Body of pancreas (tissue), 4 donors: ENCODE data around the gene RARB. TPM values are rescaled to one million over a fixed set of nuclear protein-coding genes. Genes with fewer than 3 reads are reported as not detected.

Source experiments
- ATAC-seq: fragments of 150-250 bp; one replicate; pipeline ENCODE4 v1.9.1; 2016
- DNase-seq, 4 donors: peaks; one replicate each; pipeline ENCODE4 v3.0.0-alpha.2; 2019
- H3K27ac ChIP-seq, 4 donors: fragments of 200-600 bp; sonication (generic); 1 replicate in 3 of 4; 2 replicates in 1 of 4; pipeline versions ENCODE4 v1.5.1 to v1.6.1; 2016 to 2019; ENCODE audit warnings: mild to moderate bottlenecking in 1 of 4, mixed read lengths in 1 of 4, moderate library complexity in 1 of 4
- H3K27me3 ChIP-seq, 2 donors: fragments of 200-600 bp; sonication (generic); one replicate each; pipeline ENCODE4 v1.6.0; 2016; ENCODE audit warnings: mild to moderate bottlenecking in 1 of 2
- H3K36me3 ChIP-seq, 2 donors: fragments of 200-600 bp; sonication (generic); replicated peaks in 1 of 2; 2 replicates each; pipeline ENCODE4 v1.5.1; 2016; ENCODE audit warnings: low read depth in 2 of 2; ENCODE audit not compliant: insufficient read depth in 1 of 2
- H3K4me1 ChIP-seq: fragments of 200-600 bp; sonication (generic); one replicate; pipeline ENCODE4 v1.6.0; 2016
- H3K4me3 ChIP-seq, 2 donors: fragments of 200-600 bp; sonication (generic); 1 replicate in 1 of 2; 2 replicates in 1 of 2; pipeline ENCODE4 v1.5.1; 2016 to 2019
- H3K9me3 ChIP-seq, 3 donors: fragments of 200-600 bp; sonication (generic); 1 replicate in 2 of 3; 2 replicates in 1 of 3; pipeline ENCODE4 v1.5.1; 2016
- POLR2A ChIP-seq, 3 donors: fragments of 450-650 bp; IDR thresholded peaks; one replicate each; pipeline ENCODE4 v1.6.1; 2016; ENCODE audit warnings: antibody characterized with exemption in 3 of 3, mild to moderate bottlenecking in 2 of 3
- WGBS, 2 donors: methylation state at CpG; one replicate each; pipeline ENCODE4 v1.1.5; 2017; 5-methylcytosine and 5-hydroxymethylcytosine counted together
- intact Hi-C: fragments of 100-400 bp; cut with DNase I; formaldehyde crosslinking; loops from one replicate; pipeline ENCODE4 v1.15.1; 2023
- total RNA-seq, 2 donors: library from RNA; depleted of rRNA; stranded (reverse); fragments of >200 nt; gene quantifications; one replicate each; pipeline ENCODE4 v1.1.0, GENCODE V29; 2016
- TF ChIP-seq, protein P1 (sequence below), 7 experiments: fragments of 450-650 bp in 4 of 7; fragments of 200-600 bp in 3 of 7; sonication (generic) in 3 of 7; IDR thresholded peaks; one replicate each; pipeline ENCODE4 v1.5.1; 2016 to 2019; ENCODE audit warnings: antibody characterized with exemption in 7 of 7

Gene RARB
- total RNA-seq, 2 donors from 2014 or later = 1.8 to 3.0 TPM

- peaks cover 23% of the 10 kb centered on the region for H3K4me1 ChIP-seq
- H3K27me3 ChIP-seq = no peaks in the 10 kb centered on the region
- H3K36me3 ChIP-seq = peaks cover 0 to 6% of the 10 kb centered on the region in 2 donors
- H3K27ac ChIP-seq = no peak overlapping the region
- TF ChIP-seq, protein P1, sequence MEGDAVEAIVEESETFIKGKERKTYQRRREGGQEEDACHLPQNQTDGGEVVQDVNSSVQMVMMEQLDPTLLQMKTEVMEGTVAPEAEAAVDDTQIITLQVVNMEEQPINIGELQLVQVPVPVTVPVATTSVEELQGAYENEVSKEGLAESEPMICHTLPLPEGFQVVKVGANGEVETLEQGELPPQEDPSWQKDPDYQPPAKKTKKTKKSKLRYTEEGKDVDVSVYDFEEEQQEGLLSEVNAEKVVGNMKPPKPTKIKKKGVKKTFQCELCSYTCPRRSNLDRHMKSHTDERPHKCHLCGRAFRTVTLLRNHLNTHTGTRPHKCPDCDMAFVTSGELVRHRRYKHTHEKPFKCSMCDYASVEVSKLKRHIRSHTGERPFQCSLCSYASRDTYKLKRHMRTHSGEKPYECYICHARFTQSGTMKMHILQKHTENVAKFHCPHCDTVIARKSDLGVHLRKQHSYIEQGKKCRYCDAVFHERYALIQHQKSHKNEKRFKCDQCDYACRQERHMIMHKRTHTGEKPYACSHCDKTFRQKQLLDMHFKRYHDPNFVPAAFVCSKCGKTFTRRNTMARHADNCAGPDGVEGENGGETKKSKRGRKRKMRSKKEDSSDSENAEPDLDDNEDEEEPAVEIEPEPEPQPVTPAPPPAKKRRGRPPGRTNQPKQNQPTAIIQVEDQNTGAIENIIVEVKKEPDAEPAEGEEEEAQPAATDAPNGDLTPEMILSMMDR (IDR thresholded peaks at IDR 0.05) = no peak
- TF ChIP-seq POLR2A (IDR thresholded peaks at IDR 0.05) = no peak
- no peaks in the 10 kb centered on the region for H3K9me3 ChIP-seq
- WGBS, 2 donors = 80 to 88% methylated on average over 1 of the region's 1 CpG
- DNase-seq (no peak), ATAC-seq (no peak)
- no peak overlapping the region for H3K4me3 ChIP-seq
- intact Hi-C loops = loop anchor here (10.0 kb wide), 1 partner anchor 633 kb away; no protein-coding TSS in a partner anchor
Measured at GRCh38 chr3:25597535-25598101, 169.6 kb downstream of the RARB start.

DNA sequence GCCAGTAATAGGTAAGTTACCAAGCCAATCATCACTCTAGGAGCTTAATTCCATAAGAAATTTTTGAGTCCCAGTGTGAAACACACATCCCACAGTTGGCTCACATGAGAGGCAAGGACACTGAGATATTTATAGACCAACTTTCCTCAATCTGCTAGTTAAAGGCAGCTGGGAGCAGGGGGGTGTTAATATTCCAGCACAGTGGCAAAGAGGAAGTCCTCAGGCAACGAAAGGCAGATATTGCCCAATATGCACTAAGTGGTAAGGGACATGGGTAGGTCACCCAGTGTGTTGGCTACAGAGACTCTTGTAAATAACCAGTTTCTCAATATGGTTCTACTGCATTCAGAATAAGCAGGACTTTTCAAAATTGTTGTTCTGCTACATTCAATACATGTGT is 175.6 kb downstream of the RARB start:
- ATAC-seq = no peak
- H3K27ac ChIP-seq = peak overlapping the region in 1 of 4 donors; percentile 22

DNA sequence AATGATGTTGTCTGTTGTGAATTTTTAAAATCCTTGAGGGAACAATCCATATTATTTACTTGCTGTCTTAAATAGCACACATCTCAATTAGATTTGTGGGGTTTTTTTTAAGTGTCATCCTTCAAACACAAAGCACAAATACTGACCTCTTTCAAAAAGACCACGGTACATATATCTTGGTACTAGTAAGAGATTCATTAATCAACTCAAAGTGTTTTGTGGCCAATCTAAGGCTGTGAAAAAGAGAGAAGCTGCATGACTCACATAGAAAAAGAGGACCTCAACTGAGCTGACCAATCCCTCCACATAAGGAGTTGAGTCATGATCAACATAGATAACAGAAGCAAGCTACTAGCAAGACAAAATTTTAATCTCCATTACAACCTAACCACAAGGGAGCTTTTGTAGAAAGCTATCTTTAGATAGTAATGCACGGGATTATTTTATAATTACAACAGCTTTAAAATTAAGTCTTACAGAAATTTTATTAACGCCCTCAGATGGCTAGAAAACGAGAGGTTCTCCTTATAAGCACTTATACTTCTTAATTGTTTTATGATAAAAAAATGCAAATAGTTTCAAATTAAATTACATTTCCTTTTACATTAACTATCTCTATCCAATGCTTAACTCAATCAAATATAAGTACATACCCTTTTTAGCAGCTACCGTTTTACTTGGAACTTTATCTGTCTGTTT is 176.2 kb downstream of the RARB start:
- H3K27me3 ChIP-seq = no peaks in the 10 kb centered on the region
- no peak overlapping the region for H3K4me3 ChIP-seq
- H3K36me3 ChIP-seq = peaks cover 0 to 16% of the 10 kb centered on the region in 2 donors
- ATAC-seq (no peak), DNase-seq (no peak)
- WGBS, 2 donors = 67 to 91% methylated on average over 5 of the region's 5 CpGs
- no peaks in the 10 kb centered on the region for H3K4me1 ChIP-seq
- intact Hi-C loops = no loop called here
- TF ChIP-seq, protein P1 (IDR thresholded peaks at IDR 0.05) = no peak
- TF ChIP-seq POLR2A (IDR thresholded peaks at IDR 0.05) = no peak
- peak overlapping the region in 1 of 4 donors; percentile 22 for H3K27ac ChIP-seq
- no peaks in the 10 kb centered on the region for H3K9me3 ChIP-seq

More for the DNA sequence above, 175.6 kb downstream of the RARB start:
- Histone ChIP-seq H3K9me3 (no peaks in the 10 kb centered on the region), H3K4me1 (no peaks in the 10 kb centered on the region), H3K27me3 (no peaks in the 10 kb centered on the region), H3K4me3 (no peak overlapping the region), H3K36me3 (peaks cover 0 to 14% of the 10 kb centered on the region in 2 donors)
- TF ChIP-seq, protein P1 (IDR thresholded peaks at IDR 0.05) = no peak
- TF ChIP-seq POLR2A (IDR thresholded peaks at IDR 0.05) = no peak
- WGBS, 2 donors = 31 to 63% methylated on average over 1 of the region's 1 CpG
- peak in 1 of 4 donors; percentile 39 for DNase-seq
- intact Hi-C loops = no loop called here

GRCh38 chr3:25610167-25610566 is 182.1 kb downstream of the RARB start:
- Histone ChIP-seq H3K4me3 (no peak overlapping the region), H3K4me1 (no peaks in the 10 kb centered on the region), H3K27me3 (no peaks in the 10 kb centered on the region), H3K36me3 (peaks cover 0 to 32% of the 10 kb centered on the region in 2 donors), H3K27ac (no peak overlapping the region), H3K9me3 (no peaks in the 10 kb centered on the region)
- DNase-seq = no peak
- 87 to 100% methylated on average over 1 of the region's 1 CpG for WGBS, 2 donors
- intact Hi-C loops = no loop called here
- ATAC-seq = no peak
- TF ChIP-seq POLR2A (IDR thresholded peaks at IDR 0.05) = no peak
- TF ChIP-seq, protein P1 (IDR thresholded peaks at IDR 0.05) = no peak
